DMS79 (cell line): ENCODE measurements around the gene PKIB.
"Not testable (repeated sequence)": the region's sequence is repeated elsewhere in the genome, so short reads cannot be mapped to it uniquely, and the experiment has no call there.

Experiments
- DNase-seq: peaks from one replicate; lab custom pipeline; 2025; lab: John Stamatoyannopoulos, UW

PKIB gene

GRCh38 chr6:122621638-122622037 lies 11.4 kb downstream of the PKIB start:
- no peak for DNase-seq

- peak; percentile 63 for DNase-seq
These were observed 12.3 kb downstream of the PKIB start for GRCh38 chr6:122622479-122622878.

GRCh38 chr6:122623279-122623678 lies 13.1 kb downstream of the PKIB start:
- no peak for DNase-seq

GRCh38 chr6:122624853-122625252 lies 14.6 kb downstream of the PKIB start:
- DNase-seq, result no peak

GRCh38 chr6:122628714-122629113 lies 18.5 kb downstream of the PKIB start:
- DNase-seq, result no peak

- no peak for DNase-seq
These were observed 21.5 kb downstream of the PKIB start for GRCh38 chr6:122631571-122632249.

GRCh38 chr6:122640366-122640765 lies 30.2 kb downstream of the PKIB start:
- no peak for DNase-seq

GRCh38 chr6:122641819-122642218 lies 31.6 kb downstream of the PKIB start:
- DNase-seq, result no peak

GRCh38 chr6:122642604-122643003 lies 32.4 kb downstream of the PKIB start:
- DNase-seq, result not testable (repeated sequence)

GRCh38 chr6:122645256-122645655 lies 35.1 kb downstream of the PKIB start:
- no peak for DNase-seq

- DNase-seq, result no peak
These were observed 37.6 kb downstream of the PKIB start for GRCh38 chr6:122647765-122648164.

- no peak for DNase-seq
These were observed 38.5 kb downstream of the PKIB start for GRCh38 chr6:122648726-122649125.

GRCh38 chr6:122649701-122650100 lies 39.5 kb downstream of the PKIB start:
- DNase-seq, result no peak

- DNase-seq, result no peak
These were observed 40.2 kb downstream of the PKIB start for GRCh38 chr6:122650403-122650802.

- DNase-seq, result no peak
These were observed 40.8 kb downstream of the PKIB start for GRCh38 chr6:122651031-122651430.

- DNase-seq, result no peak
These were observed 41.4 kb downstream of the PKIB start for GRCh38 chr6:122651604-122652003.

GRCh38 chr6:122652431-122652830 lies 42.2 kb downstream of the PKIB start:
- DNase-seq, result no peak

GRCh38 chr6:122653094-122653493 lies 42.9 kb downstream of the PKIB start:
- DNase-seq, result no peak

- DNase-seq, result no peak
These were observed 43.8 kb downstream of the PKIB start for GRCh38 chr6:122654012-122654411.

- DNase-seq, result no peak
These were observed 47.4 kb downstream of the PKIB start for GRCh38 chr6:122657601-122658000.

- no peak for DNase-seq
These were observed 50.1 kb downstream of the PKIB start for GRCh38 chr6:122660296-122660695.

- no peak for DNase-seq
These were observed 53.8 kb downstream of the PKIB start for GRCh38 chr6:122663981-122664380.

GRCh38 chr6:122665929-122666328 lies 55.7 kb downstream of the PKIB start:
- no peak for DNase-seq

GRCh38 chr6:122666418-122666817 lies 56.2 kb downstream of the PKIB start:
- DNase-seq, result no peak
